Natural killer cell (primary cell): ENCODE data around the gene HOXD9. TPM values are rescaled to one million over a fixed set of nuclear protein-coding genes. Genes with fewer than 3 reads are reported as not detected.

Experiments used
- ATAC-seq, 3 donors: fragments of 150-1000 bp in 2 of 3; fragments of 200-7000 bp in 1 of 3; cut with Tn5 transposase; 1 replicate in 1 of 3; 2 replicates in 2 of 3; pipeline ENCODE4 v1.10.0; 2021; ENCODE audit warnings: mild to moderate bottlenecking in 2 of 3, moderate library complexity in 2 of 3
- DNase-seq, 2 donors: peaks; one replicate each; pipeline versions ENCODE4 v3.0.0 to v3.0.0-alpha.2; 2013 to 2021; ENCODE audit warnings: mixed read lengths in 1 of 2
- H3K27ac ChIP-seq: one replicate; pipeline ENCODE4 v1.5.1; 2013; ENCODE audit warnings: mild to moderate bottlenecking, low read length
- H3K27me3 ChIP-seq: one replicate; pipeline ENCODE4 v1.6.1; 2013; ENCODE audit warnings: low read length; ENCODE audit not compliant: control insufficient read depth, insufficient read depth
- H3K36me3 ChIP-seq: one replicate; pipeline ENCODE4 v1.6.1; 2013; ENCODE audit warnings: low read length; ENCODE audit not compliant: control insufficient read depth, insufficient read depth
- H3K4me1 ChIP-seq: one replicate; pipeline ENCODE4 v1.6.1; 2013; ENCODE audit warnings: low read length; ENCODE audit not compliant: control insufficient read depth, insufficient read depth
- H3K4me3 ChIP-seq: one replicate; pipeline ENCODE4 v1.5.1; 2013; ENCODE audit warnings: low read length
- H3K9me3 ChIP-seq: one replicate; pipeline ENCODE4 v1.6.1; 2013; ENCODE audit warnings: low read length; ENCODE audit not compliant: control insufficient read depth, insufficient read depth
- H3K27ac Mint-ChIP-seq, 2 donors: one replicate each; pipeline ENCODE4 v1.8.0; 2022; ENCODE audit warnings: mild to moderate bottlenecking in 2 of 2, mixed read lengths in 2 of 2, moderate library complexity in 1 of 2
- H3K27me3 Mint-ChIP-seq, 2 donors: one replicate each; pipeline ENCODE4 v1.8.0; 2022; ENCODE audit warnings: low read depth in 2 of 2, mixed read lengths in 2 of 2
- H3K36me3 Mint-ChIP-seq: one replicate; pipeline ENCODE4 v1.8.0; 2022; ENCODE audit warnings: mixed read lengths
- H3K4me1 Mint-ChIP-seq, 2 donors: one replicate each; pipeline ENCODE4 v1.8.0; 2022; ENCODE audit warnings: mixed read lengths in 2 of 2
- H3K4me3 Mint-ChIP-seq: one replicate; pipeline ENCODE4 v1.8.0; 2022; ENCODE audit warnings: mild to moderate bottlenecking, moderate library complexity, mixed read lengths
- H3K9me3 Mint-ChIP-seq, 2 donors: one replicate each; pipeline ENCODE4 v1.8.0; 2022; ENCODE audit warnings: mixed read lengths in 2 of 2
- WGBS: methylation state at CpG from one replicate; pipeline ENCODE4 v1.1.7; 2013; ENCODE audit warnings: missing lambda C conversion rate; ENCODE audit not compliant: insufficient coverage; 5-methylcytosine and 5-hydroxymethylcytosine counted together
- intact Hi-C: fragments of 100-400 bp; cut with micrococcal nuclease; formaldehyde crosslinking; loops from one replicate; pipeline ENCODE4 v1.14.2; 2022
- total RNA-seq, 4 donors: library from RNA; stranded (reverse); fragments of 120-200 nt in 1 of 4; gene quantifications; one replicate each; pipeline versions ENCODE4 v1.2.3 to v1.2.4, GENCODE V29; 2013 to 2022
- TF ChIP-seq, protein P1 (sequence below): fragments of 200-600 bp; IDR thresholded peaks from one replicate; pipeline ENCODE4 v1.8.0; 2022; ENCODE audit warnings: antibody characterized with exemption

Gene HOXD9
- total RNA-seq, 3 donors from 2014 or later (not counting 1 experiment from before 2014, with no cell fraction given) = not detected

DNA sequence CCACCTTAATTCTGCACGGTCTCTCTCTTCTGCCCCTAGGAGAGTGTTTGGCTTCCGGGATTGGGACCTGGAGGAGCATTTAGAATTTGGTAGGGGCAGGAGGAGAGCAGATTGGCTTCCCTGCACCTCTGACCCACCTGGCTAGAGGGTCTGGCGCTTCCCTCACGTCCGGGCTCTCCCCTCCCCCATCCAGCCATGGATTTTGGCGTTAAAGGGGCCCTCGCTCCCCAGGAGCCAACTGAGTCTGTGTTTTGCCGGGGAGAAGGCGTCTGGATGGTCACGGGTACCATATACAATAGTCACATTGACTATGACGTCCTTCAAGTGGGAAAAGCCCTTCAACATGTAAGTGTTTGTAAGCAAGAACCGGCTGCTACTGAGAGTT is 41.1 kb downstream of the HOXD9 start:
- H3K4me3 ChIP-seq = no peak overlapping the region
- ATAC-seq (no peak), DNase-seq (no peak)
- 7% methylated on average over 9 of the region's 12 CpGs for WGBS
- Mint-ChIP-seq H3K27ac (no peak overlapping the region), H3K9me3 (peaks cover 0 to 2% of the 10 kb centered on the region in 2 donors), H3K4me1 (peaks cover 0 to 8% of the 10 kb centered on the region in 2 donors), H3K4me3 (no peak overlapping the region), H3K27me3 (peaks cover 61 to 64% of the 10 kb centered on the region in 2 donors), H3K36me3 (peaks cover 14% of the 10 kb centered on the region)
- no peaks in the 10 kb centered on the region for H3K4me1 ChIP-seq
- intact Hi-C loops = no loop called here
- H3K36me3 ChIP-seq = no peaks in the 10 kb centered on the region
- H3K9me3 ChIP-seq = peaks cover 7% of the 10 kb centered on the region
- H3K27ac ChIP-seq = no peak overlapping the region
- TF ChIP-seq, protein P1, sequence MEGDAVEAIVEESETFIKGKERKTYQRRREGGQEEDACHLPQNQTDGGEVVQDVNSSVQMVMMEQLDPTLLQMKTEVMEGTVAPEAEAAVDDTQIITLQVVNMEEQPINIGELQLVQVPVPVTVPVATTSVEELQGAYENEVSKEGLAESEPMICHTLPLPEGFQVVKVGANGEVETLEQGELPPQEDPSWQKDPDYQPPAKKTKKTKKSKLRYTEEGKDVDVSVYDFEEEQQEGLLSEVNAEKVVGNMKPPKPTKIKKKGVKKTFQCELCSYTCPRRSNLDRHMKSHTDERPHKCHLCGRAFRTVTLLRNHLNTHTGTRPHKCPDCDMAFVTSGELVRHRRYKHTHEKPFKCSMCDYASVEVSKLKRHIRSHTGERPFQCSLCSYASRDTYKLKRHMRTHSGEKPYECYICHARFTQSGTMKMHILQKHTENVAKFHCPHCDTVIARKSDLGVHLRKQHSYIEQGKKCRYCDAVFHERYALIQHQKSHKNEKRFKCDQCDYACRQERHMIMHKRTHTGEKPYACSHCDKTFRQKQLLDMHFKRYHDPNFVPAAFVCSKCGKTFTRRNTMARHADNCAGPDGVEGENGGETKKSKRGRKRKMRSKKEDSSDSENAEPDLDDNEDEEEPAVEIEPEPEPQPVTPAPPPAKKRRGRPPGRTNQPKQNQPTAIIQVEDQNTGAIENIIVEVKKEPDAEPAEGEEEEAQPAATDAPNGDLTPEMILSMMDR = no peak
- H3K27me3 ChIP-seq = peaks cover 66% of the 10 kb centered on the region

DNA sequence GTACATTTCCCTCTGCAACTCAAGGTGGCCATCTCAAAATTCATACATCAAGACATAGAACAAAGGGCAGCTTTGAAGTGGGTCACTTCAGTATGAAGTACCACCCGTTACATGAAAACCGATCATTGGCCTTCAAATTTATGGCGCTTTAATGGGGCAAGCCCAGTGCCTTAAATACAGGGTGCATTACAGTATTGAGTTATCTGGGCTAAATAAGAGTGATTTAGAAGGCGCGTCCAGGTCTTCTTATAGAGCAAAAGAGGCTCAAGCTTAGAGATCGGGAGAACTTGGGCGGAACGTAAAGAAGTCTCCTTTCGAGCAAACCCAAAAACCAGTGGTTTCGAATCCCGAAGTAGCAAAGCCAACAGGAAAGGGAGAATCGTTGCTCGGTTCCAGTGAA is 41.7 kb downstream of the HOXD9 start:
- H3K4me1 Mint-ChIP-seq = peaks cover 0 to 8% of the 10 kb centered on the region in 2 donors
- H3K36me3 Mint-ChIP-seq = peaks cover 14% of the 10 kb centered on the region
- H3K9me3 ChIP-seq = peaks cover 7% of the 10 kb centered on the region
- DNase-seq = no peak
- H3K27ac Mint-ChIP-seq = no peak overlapping the region
- no peak overlapping the region for H3K4me3 ChIP-seq
- H3K9me3 Mint-ChIP-seq = peaks cover 0 to 2% of the 10 kb centered on the region in 2 donors
- peaks cover 61 to 64% of the 10 kb centered on the region in 2 donors for H3K27me3 Mint-ChIP-seq
- H3K4me1 ChIP-seq = no peaks in the 10 kb centered on the region
- peaks cover 68% of the 10 kb centered on the region for H3K27me3 ChIP-seq
- H3K36me3 ChIP-seq = no peaks in the 10 kb centered on the region
- no peak overlapping the region for H3K27ac ChIP-seq
- ATAC-seq = no peak
- intact Hi-C loops = no loop called here
- TF ChIP-seq, protein P1 = no peak
- no peak overlapping the region for H3K4me3 Mint-ChIP-seq
- 17% methylated on average over 13 of the region's 13 CpGs for WGBS

DNA sequence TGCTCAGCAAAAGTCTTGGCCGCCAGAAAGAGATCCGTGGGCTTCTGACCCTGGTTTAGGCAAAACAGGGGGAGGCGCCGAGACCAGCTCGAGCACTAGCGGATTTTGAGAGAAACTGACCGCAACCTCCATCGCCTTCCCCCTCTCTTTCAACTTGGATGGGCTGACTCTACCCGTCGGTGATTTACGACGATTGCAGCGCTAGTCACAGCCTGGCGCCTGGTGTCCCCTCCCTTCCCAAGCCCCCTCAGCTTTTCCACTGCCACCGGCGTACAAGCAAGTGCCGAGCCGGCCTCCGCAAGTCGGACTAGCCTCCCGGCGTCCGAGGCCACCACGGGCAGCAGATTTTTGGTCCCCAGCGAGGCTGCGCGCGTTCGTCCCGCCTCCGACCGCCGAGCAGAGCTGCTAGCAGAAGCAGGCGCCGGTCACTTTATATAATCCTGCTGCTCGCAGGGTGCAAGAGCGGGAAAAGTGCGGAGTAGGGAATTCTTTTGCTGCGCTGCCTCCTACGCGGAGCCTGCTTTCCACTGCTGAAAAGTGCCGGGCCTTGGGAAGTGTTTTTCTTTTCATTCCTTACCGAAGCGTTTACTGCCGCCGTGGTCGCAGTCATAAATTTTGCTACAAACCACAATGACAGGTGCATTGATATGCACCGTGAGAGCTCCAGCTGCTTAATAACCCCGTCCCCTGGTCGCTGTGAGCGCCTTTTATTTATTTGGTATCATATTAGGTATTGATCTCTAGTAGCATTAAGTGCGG is 42.3 kb downstream of the HOXD9 start:
- Histone ChIP-seq H3K27ac (no peak overlapping the region), H3K4me3 (no peak overlapping the region), H3K36me3 (no peaks in the 10 kb centered on the region), H3K9me3 (peaks cover 7% of the 10 kb centered on the region), H3K27me3 (peaks cover 62% of the 10 kb centered on the region), H3K4me1 (no peaks in the 10 kb centered on the region)
- H3K9me3 Mint-ChIP-seq = peaks cover 0 to 2% of the 10 kb centered on the region in 2 donors
- no peak overlapping the region for H3K4me3 Mint-ChIP-seq
- H3K36me3 Mint-ChIP-seq = peaks cover 14% of the 10 kb centered on the region
- H3K4me1 Mint-ChIP-seq = peaks cover 0 to 8% of the 10 kb centered on the region in 2 donors
- 6% methylated on average over 52 of the region's 52 CpGs for WGBS
- ATAC-seq (no peak), DNase-seq (no peak)
- TF ChIP-seq, protein P1 = no peak
- intact Hi-C loops = no loop called here
- H3K27ac Mint-ChIP-seq = no peak overlapping the region
- H3K27me3 Mint-ChIP-seq = peaks cover 65 to 70% of the 10 kb centered on the region in 2 donors
